CD4-positive, alpha-beta T cell (primary cell): Measurements from ENCODE around the gene GPR143. TPM values are rescaled to one million over a fixed set of nuclear protein-coding genes. Genes with fewer than 3 reads are reported as not detected.

Experiments used
- ATAC-seq: fragments of 200-7000 bp; cut with Tn5 transposase; one replicate; pipeline ENCODE4 v1.10.0; 2022; ENCODE audit warnings: mild to moderate bottlenecking; ENCODE audit not compliant: poor library complexity
- CTCF ChIA-PET: fragments of 350-600 bp; sonication (Branson Sonifier 250); formaldehyde crosslinking; loops from one replicate; lab custom pipeline; 2021; ENCODE audit warnings: antibody characterized with exemption, inconsistent platforms; lab: Charles Lee
- POLR2A ChIA-PET: fragments of 350-600 bp; sonication (Branson Sonifier 250); formaldehyde crosslinking; loops from one replicate; lab custom pipeline; 2021; ENCODE audit warnings: antibody characterized with exemption, inconsistent platforms; lab: Charles Lee
- DNase-seq, 14 experiments: peaks; one replicate each; pipeline ENCODE4 v3.0.0-alpha.2; 2013 to 2020; ENCODE audit warnings: mixed read lengths in 2 of 14
- H3K27ac ChIP-seq, 2 donors: one replicate each; pipeline versions ENCODE4 v1.5.1 to v1.7.0; 2013; ENCODE audit warnings: low read length in 2 of 2, low read depth in 1 of 2, mild to moderate bottlenecking in 1 of 2
- H3K27me3 ChIP-seq, 2 experiments: 1 replicate in 1 of 2; 2 replicates in 1 of 2; pipeline versions ENCODE4 v1.6.1 to v1.7.0; 2013; ENCODE audit warnings: low read length in 2 of 2, control low read depth in 1 of 2, mild to moderate bottlenecking in 1 of 2, moderate library complexity in 1 of 2; ENCODE audit not compliant: insufficient read depth in 2 of 2, control insufficient read depth in 1 of 2
- H3K36me3 ChIP-seq: one replicate; pipeline ENCODE4 v1.6.1; 2013; ENCODE audit warnings: low read length, control low read depth; ENCODE audit not compliant: insufficient read depth
- H3K4me1 ChIP-seq: one replicate; pipeline ENCODE4 v1.6.1; 2013; ENCODE audit warnings: low read length, control low read depth; ENCODE audit not compliant: insufficient read depth
- H3K4me3 ChIP-seq: one replicate; pipeline ENCODE4 v1.5.1; 2013; ENCODE audit warnings: mild to moderate bottlenecking, low read length, moderate library complexity
- H3K9me3 ChIP-seq, 2 experiments: 1 replicate in 1 of 2; 2 replicates in 1 of 2; pipeline versions ENCODE4 v1.6.1 to v1.7.0; 2013; ENCODE audit warnings: low read length in 2 of 2, mild to moderate bottlenecking in 2 of 2, control low read depth in 1 of 2, moderate library complexity in 1 of 2; ENCODE audit not compliant: control insufficient read depth in 1 of 2, insufficient read depth in 1 of 2
- H3K27ac Mint-ChIP-seq: one replicate; pipeline ENCODE4 v1.8.0; 2020; ENCODE audit warnings: mixed read lengths
- H3K27me3 Mint-ChIP-seq: one replicate; pipeline ENCODE4 v1.8.0; 2021; ENCODE audit warnings: mixed read lengths
- H3K36me3 Mint-ChIP-seq: one replicate; pipeline ENCODE4 v1.8.0; 2021; ENCODE audit warnings: low read depth, mixed read lengths
- H3K4me1 Mint-ChIP-seq: one replicate; pipeline ENCODE4 v1.8.0; 2021; ENCODE audit warnings: low read depth, mixed read lengths
- H3K4me3 Mint-ChIP-seq: one replicate; pipeline ENCODE4 v1.8.0; 2020; ENCODE audit warnings: mild to moderate bottlenecking, mixed read lengths
- H3K9me3 Mint-ChIP-seq: one replicate; pipeline ENCODE4 v1.8.0; 2020; ENCODE audit warnings: mixed read lengths
- intact Hi-C, 2 experiments: fragments of 100-400 bp; cut with DNase I in 1 of 2; cut with micrococcal nuclease in 1 of 2; formaldehyde crosslinking; loops; one replicate each; pipeline versions ENCODE4 v1.15.1 to v1.9.0; 2023 to 2025; cut with DNase I, micrococcal nuclease
- total RNA-seq, 174 experiments: library from RNA in 2 of 174; stranded (reverse) in 2 of 174; gene quantifications; one replicate each; pipeline ENCODE4 v1.2.3 and lab custom pipeline; 2021 to 2026
- TF ChIP-seq, protein P1 (sequence below): fragments of 200-600 bp; IDR thresholded peaks from one replicate; pipeline ENCODE4 v1.8.0; 2022; ENCODE audit warnings: antibody characterized with exemption, mild to moderate bottlenecking

GPR143 gene
- total RNA-seq, 2 experiments from 2014 or later, result not detected

DNA sequence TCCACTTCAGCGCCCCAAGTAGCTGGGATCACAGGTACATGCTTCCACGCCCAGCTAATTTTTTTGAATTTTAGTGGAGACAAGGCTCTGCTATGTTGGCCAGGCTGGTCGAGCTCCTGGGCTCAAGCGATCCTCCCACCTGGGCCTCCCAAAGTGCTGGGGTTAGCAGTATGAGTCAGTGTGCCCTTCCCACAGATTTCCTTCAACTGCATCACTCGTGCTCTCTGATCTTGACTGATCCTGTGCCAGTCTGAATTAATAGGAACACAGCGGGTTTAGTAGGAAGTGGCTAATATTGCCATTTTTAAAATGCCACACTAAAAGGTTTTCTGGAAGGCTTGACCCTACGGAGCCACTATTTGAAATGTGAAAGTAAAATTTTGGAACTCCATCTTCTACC lies 16.3 kb upstream of the GPR143 start:
- H3K4me1 ChIP-seq, result no peaks in the 10 kb centered on the region
- no peak overlapping the region for H3K4me3 ChIP-seq
- intact Hi-C loops, result no loop called here
- ChIA-PET CTCF (no interaction called here), POLR2A (no interaction called here)
- no peak for DNase-seq
- TF ChIP-seq, protein P1, sequence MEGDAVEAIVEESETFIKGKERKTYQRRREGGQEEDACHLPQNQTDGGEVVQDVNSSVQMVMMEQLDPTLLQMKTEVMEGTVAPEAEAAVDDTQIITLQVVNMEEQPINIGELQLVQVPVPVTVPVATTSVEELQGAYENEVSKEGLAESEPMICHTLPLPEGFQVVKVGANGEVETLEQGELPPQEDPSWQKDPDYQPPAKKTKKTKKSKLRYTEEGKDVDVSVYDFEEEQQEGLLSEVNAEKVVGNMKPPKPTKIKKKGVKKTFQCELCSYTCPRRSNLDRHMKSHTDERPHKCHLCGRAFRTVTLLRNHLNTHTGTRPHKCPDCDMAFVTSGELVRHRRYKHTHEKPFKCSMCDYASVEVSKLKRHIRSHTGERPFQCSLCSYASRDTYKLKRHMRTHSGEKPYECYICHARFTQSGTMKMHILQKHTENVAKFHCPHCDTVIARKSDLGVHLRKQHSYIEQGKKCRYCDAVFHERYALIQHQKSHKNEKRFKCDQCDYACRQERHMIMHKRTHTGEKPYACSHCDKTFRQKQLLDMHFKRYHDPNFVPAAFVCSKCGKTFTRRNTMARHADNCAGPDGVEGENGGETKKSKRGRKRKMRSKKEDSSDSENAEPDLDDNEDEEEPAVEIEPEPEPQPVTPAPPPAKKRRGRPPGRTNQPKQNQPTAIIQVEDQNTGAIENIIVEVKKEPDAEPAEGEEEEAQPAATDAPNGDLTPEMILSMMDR, result no peak
- Mint-ChIP-seq H3K27me3 (peaks cover 11% of the 10 kb centered on the region), H3K27ac (no peak overlapping the region), H3K4me3 (no peak overlapping the region), H3K4me1 (no peaks in the 10 kb centered on the region), H3K36me3 (no peaks in the 10 kb centered on the region), H3K9me3 (no peaks in the 10 kb centered on the region)
- H3K27me3 ChIP-seq, result peaks cover 1 to 10% of the 10 kb centered on the region in 2 experiments
- no peaks in the 10 kb centered on the region for H3K9me3 ChIP-seq
- no peak for ATAC-seq
- H3K27ac ChIP-seq, result no peak overlapping the region
- H3K36me3 ChIP-seq, result no peaks in the 10 kb centered on the region

DNA sequence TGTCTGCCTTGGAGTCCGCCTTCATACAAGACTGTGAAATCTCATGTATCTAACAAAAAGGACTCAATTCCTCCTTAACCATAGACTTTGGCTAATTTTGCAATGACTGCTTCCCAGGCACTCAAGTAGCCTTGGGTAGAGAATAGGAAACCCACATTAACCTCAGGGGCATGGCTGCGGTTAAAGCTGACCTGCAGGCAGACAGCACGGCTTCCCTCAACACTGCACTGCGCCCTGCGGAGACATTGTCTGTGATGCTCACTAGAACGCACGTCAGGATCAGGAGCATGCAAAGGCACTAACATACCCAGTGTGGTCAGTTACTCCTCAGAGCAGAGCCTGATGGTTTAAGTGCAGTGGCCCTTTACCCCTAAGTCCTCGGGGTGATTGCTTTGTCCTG lies 10.3 kb upstream of the GPR143 start:
- Mint-ChIP-seq H3K27ac (no peak overlapping the region), H3K27me3 (peaks cover 11% of the 10 kb centered on the region), H3K4me1 (no peaks in the 10 kb centered on the region), H3K9me3 (no peaks in the 10 kb centered on the region), H3K4me3 (no peak overlapping the region), H3K36me3 (no peaks in the 10 kb centered on the region)
- ChIA-PET CTCF (no interaction called here), POLR2A (interaction anchor here (0.5 kb wide), 1 partner anchor 12 kb away, joined by 4 read pairs; no protein-coding TSS in a partner anchor)
- Histone ChIP-seq H3K27me3 (peaks cover under 1 to 6% of the 10 kb centered on the region in 2 experiments), H3K9me3 (no peaks in the 10 kb centered on the region), H3K4me1 (no peaks in the 10 kb centered on the region), H3K36me3 (no peaks in the 10 kb centered on the region), H3K4me3 (no peak overlapping the region), H3K27ac (no peak overlapping the region)
- intact Hi-C loops, result no loop called here
- TF ChIP-seq, protein P1, result no peak
- ATAC-seq (no peak), DNase-seq (no peak)

DNA sequence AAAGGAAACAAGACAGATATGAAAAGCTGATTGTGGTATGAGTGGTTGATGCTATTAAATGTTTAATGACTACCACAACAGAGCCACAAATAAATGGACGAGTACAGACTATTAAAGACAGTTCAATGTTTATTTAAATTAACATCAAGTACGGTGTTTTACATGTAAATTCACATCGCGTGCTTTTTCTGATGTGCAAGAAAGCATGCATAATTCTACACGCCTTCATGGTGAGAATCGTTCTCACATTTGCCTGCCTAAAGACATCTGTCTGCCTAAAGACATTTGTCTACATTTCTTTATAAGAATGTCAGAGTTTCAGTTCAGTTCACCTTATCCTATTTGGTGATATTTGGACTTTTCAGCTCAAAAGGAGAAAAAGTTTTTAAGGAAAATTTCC lies 7.3 kb upstream of the GPR143 start:
- Histone ChIP-seq H3K4me3 (no peak overlapping the region), H3K36me3 (no peaks in the 10 kb centered on the region), H3K9me3 (no peaks in the 10 kb centered on the region), H3K27ac (no peak overlapping the region), H3K27me3 (peaks cover 4 to 6% of the 10 kb centered on the region in 2 experiments), H3K4me1 (no peaks in the 10 kb centered on the region)
- no peak overlapping the region for H3K27ac Mint-ChIP-seq
- ATAC-seq, result no peak
- intact Hi-C loops, result no loop called here
- no peaks in the 10 kb centered on the region for H3K4me1 Mint-ChIP-seq
- no peaks in the 10 kb centered on the region for H3K36me3 Mint-ChIP-seq
- TF ChIP-seq, protein P1, result no peak
- CTCF ChIA-PET, result no interaction called here
- no peak for DNase-seq
- POLR2A ChIA-PET, result no interaction called here
- no peak overlapping the region for H3K4me3 Mint-ChIP-seq
- peaks cover 16% of the 10 kb centered on the region for H3K27me3 Mint-ChIP-seq
- no peaks in the 10 kb centered on the region for H3K9me3 Mint-ChIP-seq
